ENCODE data around the gene ADGRL1. TPM values are rescaled to one million over a fixed set of nuclear protein-coding genes. Genes with fewer than 3 reads are reported as not detected.
A peak's percentile ranks its signal among the peaks of the same experiment; 100 is the strongest.

Gene ADGRL1
- total and polyA plus RNA-seq, 7 donors, result 3.0 to 37.5 (median 12.5) TPM

GRCh38 chr19:14127176-14127575, 78.8 kb downstream of the ADGRL1 start:
- TF ChIP-seq EP300 (IDR thresholded peaks at IDR 0.05) (no peak), CTCF (IDR thresholded peaks at IDR 0.05) (no peak), POLR2AphosphoS5 (IDR thresholded peaks at IDR 0.05) (no peak), POLR2A (IDR thresholded peaks at IDR 0.05) (no peak)
- 93 to 94% methylated on average over 8 of the region's 8 CpGs for WGBS, 2 donors
- Histone ChIP-seq H3K4me1 (no peaks in the 10 kb centered on the region), H3K9me3 (no peaks in the 10 kb centered on the region), H3K27me3 (no peaks in the 10 kb centered on the region), H3K27ac (peak overlapping the region in 1 of 4 donors; percentile 9), H3K36me3 (no peaks in the 10 kb centered on the region), H3K4me3 (no peak overlapping the region)
- DNase-seq, result no peak
- intact Hi-C loops (cut with DNase I), result no loop called here

DNA sequence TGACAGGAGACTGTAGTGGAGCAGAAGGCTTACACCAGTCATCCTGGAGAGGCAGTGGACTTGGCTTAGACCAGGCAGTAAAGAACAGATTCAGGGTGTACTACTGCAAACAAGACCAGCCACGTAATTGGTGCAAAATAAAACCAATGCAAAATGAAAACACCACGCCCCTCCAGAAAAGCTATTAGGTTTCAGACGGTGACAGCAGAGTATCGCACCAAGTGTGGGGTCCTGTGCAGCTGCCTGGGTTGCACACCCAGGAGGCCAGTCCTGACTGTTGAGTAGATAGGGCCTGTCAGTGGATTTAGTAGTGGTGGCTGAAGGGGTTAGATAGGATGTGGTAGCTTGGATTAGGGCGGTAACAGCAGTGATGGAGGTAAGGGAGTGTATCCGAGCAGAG, 83.0 kb downstream of the ADGRL1 start:
- H3K9me3 ChIP-seq, result no peaks in the 10 kb centered on the region
- WGBS, 2 donors, result 88 to 94% methylated on average over 6 of the region's 6 CpGs
- H3K4me3 ChIP-seq, result no peak overlapping the region
- H3K27ac ChIP-seq, result no peak overlapping the region
- H3K4me1 ChIP-seq, result peaks cover 0 to 19% (median 18%) of the 10 kb centered on the region in 4 donors
- no peaks in the 10 kb centered on the region for H3K27me3 ChIP-seq
- no peaks in the 10 kb centered on the region for H3K36me3 ChIP-seq
- TF ChIP-seq EP300 (IDR thresholded peaks at IDR 0.05) (no peak), CTCF (IDR thresholded peaks at IDR 0.05) (no peak), POLR2AphosphoS5 (IDR thresholded peaks at IDR 0.05) (no peak), POLR2A (IDR thresholded peaks at IDR 0.05) (no peak)
- intact Hi-C loops (cut with DNase I), result no loop called here
- no peak for DNase-seq

GRCh38 chr19:14120497-14120780, 85.5 kb downstream of the ADGRL1 start:
- H3K27me3 ChIP-seq, result no peaks in the 10 kb centered on the region
- DNase-seq, result no peak

GRCh38 chr19:14119644-14120496, 86.1 kb downstream of the ADGRL1 start:
- DNase-seq, result no peak
- Histone ChIP-seq H3K36me3 (no peaks in the 10 kb centered on the region), H3K9me3 (no peaks in the 10 kb centered on the region), H3K27me3 (no peaks in the 10 kb centered on the region), H3K4me1 (peaks cover 0 to 40% (median 38%) of the 10 kb centered on the region in 4 donors), H3K27ac (peak overlapping the region; percentile 97 to 100 (median 100)), H3K4me3 (no peak overlapping the region)
- TF ChIP-seq POLR2AphosphoS5 (IDR thresholded peaks at IDR 0.05) (no peak), CTCF (IDR thresholded peaks at IDR 0.05) (no peak), POLR2A (IDR thresholded peaks at IDR 0.05) (no peak), EP300 (IDR thresholded peaks at IDR 0.05) (no peak)
- intact Hi-C loops (cut with DNase I), result loop anchor here (2.0 kb wide), 1 partner anchor 17 kb away; the partner anchor contains the start of gene ASF1B
- WGBS, 2 donors, result 94 to 96% methylated on average over 7 of the region's 7 CpGs

More at GRCh38 chr19:14120497-14120780, 85.5 kb downstream of the ADGRL1 start:
- intact Hi-C loops (cut with DNase I), result no loop called here
- Histone ChIP-seq H3K4me1 (peaks cover 0 to 35% (median 32%) of the 10 kb centered on the region in 4 donors), H3K36me3 (no peaks in the 10 kb centered on the region), H3K27ac (peak overlapping the region; percentile 32 to 100 (median 98)), H3K4me3 (no peak overlapping the region), H3K9me3 (no peaks in the 10 kb centered on the region)
- TF ChIP-seq POLR2A (IDR thresholded peaks at IDR 0.05) (no peak), POLR2AphosphoS5 (IDR thresholded peaks at IDR 0.05) (no peak), EP300 (IDR thresholded peaks at IDR 0.05) (no peak), CTCF (IDR thresholded peaks at IDR 0.05) (no peak)
- 98% methylated on average over 7 of the region's 7 CpGs for WGBS, 2 donors
